Progenitor cell of endocrine pancreas (in vitro differentiated cells): ENCODE data around the gene ODAD3. TPM values are rescaled to one million over a fixed set of nuclear protein-coding genes. Genes with fewer than 3 reads are reported as not detected.

ENCODE experiments used
- DNase-seq: peaks from one replicate; pipeline ENCODE4 v3.0.0; 2021; ENCODE audit warnings: low spot score; ENCODE audit not compliant: unreplicated experiment
- H3K27ac Mint-ChIP-seq: 2 replicates; pipeline ENCODE4 v1.8.0; 2021; ENCODE audit warnings: mild to moderate bottlenecking, moderate library complexity, mixed read lengths
- H3K27me3 Mint-ChIP-seq: 2 replicates; pipeline ENCODE4 v1.8.0; 2021; ENCODE audit warnings: mixed read lengths
- H3K36me3 Mint-ChIP-seq: 2 replicates; pipeline ENCODE4 v1.8.0; 2022; ENCODE audit warnings: mixed read lengths; ENCODE audit not compliant: insufficient read depth
- H3K4me1 Mint-ChIP-seq: 2 replicates; pipeline ENCODE4 v1.8.0; 2021; ENCODE audit warnings: low read depth, mixed read lengths
- H3K4me3 Mint-ChIP-seq: 2 replicates; pipeline ENCODE4 v1.8.0; 2021; ENCODE audit warnings: low read depth, mild to moderate bottlenecking, moderate library complexity, mixed read lengths
- H3K9me3 Mint-ChIP-seq: 2 replicates; pipeline ENCODE4 v1.8.0; 2021; ENCODE audit warnings: low read depth, mixed read lengths
- total RNA-seq: library from RNA; stranded (reverse); gene quantifications from 2 replicates; pipeline ENCODE4 v1.2.1, GENCODE V29; 2021
- TF ChIP-seq, protein P1 (sequence below): fragments of 200-600 bp; sonication (generic); IDR thresholded peaks from one replicate; pipeline ENCODE4 v1.5.0; 2021; ENCODE audit warnings: antibody characterized with exemption, mild to moderate bottlenecking; ENCODE audit not compliant: unreplicated experiment

Gene ODAD3
- total RNA-seq, 1 donor from 2014 or later, result 2.2 TPM

DNA sequence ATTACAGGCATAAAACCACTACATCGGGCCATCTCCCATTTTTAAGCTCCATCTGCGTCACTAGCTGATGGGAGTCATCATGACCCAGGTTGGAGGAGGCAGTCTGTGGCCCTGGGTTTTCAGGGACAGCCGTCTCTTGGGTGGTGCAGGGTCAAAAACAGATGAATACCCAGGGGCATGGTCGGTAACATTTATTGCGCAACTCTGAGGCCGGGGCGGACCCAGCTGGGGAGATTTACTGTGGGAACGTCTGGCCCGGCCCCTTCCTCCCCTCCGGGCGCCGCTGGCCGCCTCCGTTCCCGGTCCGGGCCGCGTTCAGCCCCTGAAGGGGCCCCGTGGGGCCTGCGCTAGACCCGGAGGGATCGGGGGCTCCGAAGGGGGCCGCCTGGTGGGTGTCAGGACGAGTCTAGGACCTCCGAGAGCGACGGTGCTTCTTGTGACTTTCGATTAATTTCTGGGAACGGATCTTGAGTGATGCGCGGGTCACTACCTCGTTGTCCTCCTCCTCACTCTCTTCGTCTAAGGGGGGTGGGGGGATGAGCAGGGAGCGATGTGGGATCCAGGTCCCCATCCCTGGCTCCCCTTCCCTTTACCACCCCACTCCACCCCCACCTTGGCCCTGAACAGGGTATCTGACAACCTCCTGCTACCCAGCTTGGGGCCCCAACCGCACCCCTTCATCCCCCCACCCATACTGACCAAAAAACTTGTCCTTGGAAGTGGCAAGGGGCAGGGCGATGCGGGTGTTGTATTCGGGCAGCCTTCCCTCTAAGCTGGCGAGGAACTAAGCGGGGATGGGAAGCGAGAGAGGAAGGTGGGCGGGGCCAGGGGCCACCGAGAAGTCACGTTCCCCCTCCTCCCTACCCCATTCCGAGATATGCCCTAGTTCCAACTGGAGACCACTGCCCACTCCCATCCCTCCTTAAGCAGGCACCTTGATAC is 14.2 kb downstream of the ODAD3 start:
- Mint-ChIP-seq H3K27ac (no peak overlapping the region), H3K9me3 (no peaks in the 10 kb centered on the region), H3K36me3 (no peaks in the 10 kb centered on the region), H3K27me3 (peaks cover 35% of the 10 kb centered on the region), H3K4me3 (peak overlapping the region; percentile 59), H3K4me1 (peaks cover 9% of the 10 kb centered on the region)
- no peak for DNase-seq
- TF ChIP-seq, protein P1, sequence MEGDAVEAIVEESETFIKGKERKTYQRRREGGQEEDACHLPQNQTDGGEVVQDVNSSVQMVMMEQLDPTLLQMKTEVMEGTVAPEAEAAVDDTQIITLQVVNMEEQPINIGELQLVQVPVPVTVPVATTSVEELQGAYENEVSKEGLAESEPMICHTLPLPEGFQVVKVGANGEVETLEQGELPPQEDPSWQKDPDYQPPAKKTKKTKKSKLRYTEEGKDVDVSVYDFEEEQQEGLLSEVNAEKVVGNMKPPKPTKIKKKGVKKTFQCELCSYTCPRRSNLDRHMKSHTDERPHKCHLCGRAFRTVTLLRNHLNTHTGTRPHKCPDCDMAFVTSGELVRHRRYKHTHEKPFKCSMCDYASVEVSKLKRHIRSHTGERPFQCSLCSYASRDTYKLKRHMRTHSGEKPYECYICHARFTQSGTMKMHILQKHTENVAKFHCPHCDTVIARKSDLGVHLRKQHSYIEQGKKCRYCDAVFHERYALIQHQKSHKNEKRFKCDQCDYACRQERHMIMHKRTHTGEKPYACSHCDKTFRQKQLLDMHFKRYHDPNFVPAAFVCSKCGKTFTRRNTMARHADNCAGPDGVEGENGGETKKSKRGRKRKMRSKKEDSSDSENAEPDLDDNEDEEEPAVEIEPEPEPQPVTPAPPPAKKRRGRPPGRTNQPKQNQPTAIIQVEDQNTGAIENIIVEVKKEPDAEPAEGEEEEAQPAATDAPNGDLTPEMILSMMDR, result no peak

DNA sequence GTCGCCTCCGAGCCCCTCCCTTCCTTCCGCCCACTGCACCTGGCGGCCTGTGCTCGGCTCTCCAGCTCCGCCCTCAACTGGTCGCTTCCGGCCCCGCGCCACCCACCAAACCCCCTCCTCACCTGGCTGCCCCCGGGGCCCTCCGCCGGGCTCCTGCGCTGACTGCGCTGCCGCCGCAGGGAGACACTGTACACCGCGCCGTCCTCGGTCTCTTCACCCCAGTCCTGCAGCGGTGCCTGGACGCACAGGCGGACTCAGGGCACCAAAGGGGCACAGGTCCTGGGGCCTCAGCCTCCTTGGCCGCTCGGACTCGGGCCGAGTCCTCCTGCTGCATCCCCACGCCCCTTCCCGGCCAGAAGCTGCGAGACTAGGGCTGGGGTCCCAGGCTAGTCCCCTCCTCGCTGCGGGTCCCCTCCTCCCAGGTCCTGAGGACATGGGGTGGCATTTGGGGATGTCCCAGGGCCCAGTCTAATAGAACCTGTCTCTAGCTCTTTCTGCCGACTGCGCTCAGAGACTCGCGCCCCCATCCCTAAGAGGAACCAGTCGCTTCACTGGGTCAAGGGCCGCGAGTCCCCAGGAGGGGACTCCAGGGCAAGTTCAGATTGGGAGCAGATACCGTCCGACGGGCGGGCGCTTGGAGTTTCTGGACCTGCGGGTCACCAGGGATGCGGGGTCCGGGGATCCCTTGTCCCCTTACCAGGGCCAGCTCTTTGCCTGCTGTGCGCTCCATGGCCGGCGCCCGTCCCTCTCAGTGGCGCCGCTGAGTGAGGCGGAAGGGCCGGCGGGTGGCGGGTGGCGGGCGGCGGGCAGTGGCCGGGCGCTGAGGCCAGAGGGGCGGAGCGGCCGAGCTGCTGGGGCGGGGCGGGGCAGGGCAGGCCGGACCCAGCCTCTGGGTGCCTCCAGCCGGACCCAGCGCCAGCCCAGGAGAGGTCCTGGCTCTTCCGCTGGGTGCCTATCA is 16.1 kb downstream of the ODAD3 start, which contains the start of gene RGL3:
RGL3 (minus strand) TSS at position 766 of the 958 bp plus-strand sequence; CDS start at position 730, 36 bp downstream.
- peak; percentile 79 for DNase-seq
- peak within 1 kb of the TSS; percentile 98 for H3K27ac Mint-ChIP-seq
- H3K4me1 Mint-ChIP-seq, result peaks cover 9% of the 10 kb centered on the region
- H3K36me3 Mint-ChIP-seq, result peaks cover 3% of the 10 kb centered on the region
- peak within 1 kb of the TSS; percentile 90 for H3K4me3 Mint-ChIP-seq
- TF ChIP-seq, protein P1, result no peak
- peaks cover 34% of the 10 kb centered on the region for H3K27me3 Mint-ChIP-seq
- no peaks in the 10 kb centered on the region for H3K9me3 Mint-ChIP-seq

DNA sequence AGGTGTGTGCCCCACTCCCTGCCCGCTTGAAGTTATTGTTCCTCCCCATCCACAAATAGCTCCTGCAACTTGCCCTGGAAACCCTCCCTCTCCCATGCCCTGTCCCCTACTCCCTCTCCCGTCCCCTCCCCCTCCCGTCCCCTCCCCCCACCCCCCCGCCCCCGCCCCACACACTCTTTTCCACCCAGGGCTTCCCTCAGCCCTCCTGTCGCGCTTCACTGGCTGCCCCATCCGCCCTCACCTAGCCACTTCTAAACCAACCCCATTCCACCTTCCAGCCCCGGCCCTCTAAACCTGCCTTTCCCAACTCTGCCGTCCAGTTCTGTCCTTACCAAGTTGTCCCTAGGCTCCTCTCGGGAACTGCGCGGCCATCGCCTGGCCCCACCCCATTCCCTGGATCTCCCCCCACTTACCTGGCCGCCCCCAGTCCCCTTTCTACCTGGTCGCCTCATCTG is 16.8 kb downstream of the ODAD3 start:
- TF ChIP-seq, protein P1, result no peak
- Mint-ChIP-seq H3K4me3 (peak overlapping the region; percentile 90), H3K27ac (peak overlapping the region; percentile 98), H3K27me3 (peaks cover 26% of the 10 kb centered on the region), H3K9me3 (no peaks in the 10 kb centered on the region), H3K36me3 (peaks cover 3% of the 10 kb centered on the region), H3K4me1 (peaks cover 9% of the 10 kb centered on the region)
- no peak for DNase-seq

DNA sequence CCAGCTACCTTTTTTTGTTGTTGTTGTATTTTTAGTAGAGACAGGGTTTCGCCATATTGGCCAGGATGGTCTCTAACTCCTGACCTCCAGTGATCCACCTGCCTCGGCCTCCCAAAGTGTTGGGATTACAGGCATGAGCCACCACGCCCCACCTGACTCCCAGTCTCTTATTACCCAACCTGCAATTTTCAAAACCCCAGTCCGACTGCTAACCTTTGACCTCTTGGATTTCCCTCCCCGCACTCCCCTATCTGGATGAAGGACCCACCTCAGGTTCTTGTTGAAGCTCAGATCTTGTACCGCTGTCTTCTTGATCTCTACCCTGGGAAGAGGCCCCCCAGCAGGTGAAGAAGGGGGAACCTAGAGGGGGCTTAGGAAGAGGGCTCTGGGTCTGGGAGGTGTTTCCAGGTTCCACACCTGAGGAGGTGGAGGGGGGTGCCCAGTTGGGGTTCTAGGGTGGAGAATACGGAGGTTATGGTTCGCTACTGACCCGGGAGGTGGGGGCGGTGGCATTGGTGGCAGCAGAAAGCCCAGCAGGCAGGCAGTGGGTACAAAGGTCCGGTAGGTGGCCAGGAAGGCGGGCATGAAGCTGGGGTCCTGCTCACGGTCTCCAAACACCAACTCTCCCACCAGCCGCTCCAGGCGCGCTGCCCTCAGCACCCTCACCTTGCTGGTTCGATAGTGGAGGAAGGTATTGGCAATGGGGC is 18.4 kb downstream of the ODAD3 start:
- H3K4me3 Mint-ChIP-seq, result peak overlapping the region; percentile 16
- H3K4me1 Mint-ChIP-seq, result peaks cover 9% of the 10 kb centered on the region
- DNase-seq, result no peak
- peak overlapping the region; percentile 24 for H3K27ac Mint-ChIP-seq
- peaks cover 13% of the 10 kb centered on the region for H3K27me3 Mint-ChIP-seq
- H3K9me3 Mint-ChIP-seq, result no peaks in the 10 kb centered on the region
- TF ChIP-seq, protein P1, result no peak
- peaks cover 4% of the 10 kb centered on the region for H3K36me3 Mint-ChIP-seq
